ENCODE measurements around the gene CDCA8. TPM values are rescaled to one million over a fixed set of nuclear protein-coding genes. Genes with fewer than 3 reads are reported as not detected.

CDCA8 gene
- polyA plus RNA-seq, 1 experiment: 9.6 TPM

DNA sequence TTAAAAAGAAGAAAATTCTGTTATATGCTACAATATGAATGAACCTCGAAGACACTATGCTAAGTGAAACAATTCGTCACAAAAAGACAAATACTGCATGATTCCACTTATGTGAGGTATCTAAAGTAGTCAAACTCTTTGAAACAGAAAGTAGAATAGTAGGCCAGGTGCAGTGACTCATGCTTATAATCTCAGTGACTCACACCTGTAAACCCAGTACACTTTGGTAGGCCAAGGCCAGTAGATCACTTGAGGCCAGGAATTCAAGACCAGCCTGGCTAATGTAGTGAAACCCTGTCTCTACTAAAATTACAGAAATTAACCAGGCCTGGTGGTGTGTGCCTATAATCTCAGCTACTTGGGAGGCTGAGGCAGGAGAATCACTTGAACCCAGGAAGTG is 46.9 kb downstream of the CDCA8 start:
- no peaks in the 10 kb centered on the region for H3K9me3 ChIP-seq (ENCODE audit: control insufficient read depth, insufficient read depth, low read length)
- no peak overlapping the region for H3K27ac ChIP-seq (ENCODE audit: low read depth, low read length)
- TF ChIP-seq, protein P1, sequence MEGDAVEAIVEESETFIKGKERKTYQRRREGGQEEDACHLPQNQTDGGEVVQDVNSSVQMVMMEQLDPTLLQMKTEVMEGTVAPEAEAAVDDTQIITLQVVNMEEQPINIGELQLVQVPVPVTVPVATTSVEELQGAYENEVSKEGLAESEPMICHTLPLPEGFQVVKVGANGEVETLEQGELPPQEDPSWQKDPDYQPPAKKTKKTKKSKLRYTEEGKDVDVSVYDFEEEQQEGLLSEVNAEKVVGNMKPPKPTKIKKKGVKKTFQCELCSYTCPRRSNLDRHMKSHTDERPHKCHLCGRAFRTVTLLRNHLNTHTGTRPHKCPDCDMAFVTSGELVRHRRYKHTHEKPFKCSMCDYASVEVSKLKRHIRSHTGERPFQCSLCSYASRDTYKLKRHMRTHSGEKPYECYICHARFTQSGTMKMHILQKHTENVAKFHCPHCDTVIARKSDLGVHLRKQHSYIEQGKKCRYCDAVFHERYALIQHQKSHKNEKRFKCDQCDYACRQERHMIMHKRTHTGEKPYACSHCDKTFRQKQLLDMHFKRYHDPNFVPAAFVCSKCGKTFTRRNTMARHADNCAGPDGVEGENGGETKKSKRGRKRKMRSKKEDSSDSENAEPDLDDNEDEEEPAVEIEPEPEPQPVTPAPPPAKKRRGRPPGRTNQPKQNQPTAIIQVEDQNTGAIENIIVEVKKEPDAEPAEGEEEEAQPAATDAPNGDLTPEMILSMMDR (IDR thresholded peaks at IDR 0.05; ENCODE audit: low read depth, low read length): no peak
- ChIA-PET POLR2A (no interaction called here), CTCF (interaction anchor here (0.7 kb wide), 1 partner anchor 285 kb away, joined by 3 read pairs; no protein-coding TSS in a partner anchor)
- H3K27me3 ChIP-seq (ENCODE audit: control insufficient read depth, insufficient read depth, low read length): peaks cover 8% of the 10 kb centered on the region
- H3K4me3 ChIP-seq (ENCODE audit: low read depth, low read length): no peak overlapping the region
- DNase-seq (ENCODE audit: low read depth, low spot score): no peak

DNA sequence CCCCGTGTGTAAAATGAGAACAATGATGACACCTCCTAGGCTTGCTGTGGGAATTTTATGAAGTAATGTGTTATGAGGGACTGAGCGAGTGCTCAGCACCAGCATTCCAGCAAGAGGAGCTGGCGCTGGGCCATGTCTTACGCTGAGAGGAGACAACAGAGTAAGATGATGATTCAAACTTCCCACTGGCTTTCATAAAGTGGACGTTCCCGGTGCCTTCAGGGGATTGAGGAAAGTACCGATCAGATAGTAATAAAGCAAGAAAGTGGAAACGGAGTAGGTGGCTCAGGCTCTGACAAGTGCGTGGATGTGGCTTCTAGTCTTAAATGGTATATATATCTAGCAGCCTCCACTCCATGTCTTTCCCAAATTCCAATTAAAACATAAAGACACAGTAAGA is 48.8 kb downstream of the CDCA8 start:
- CTCF ChIA-PET: no interaction called here

DNA sequence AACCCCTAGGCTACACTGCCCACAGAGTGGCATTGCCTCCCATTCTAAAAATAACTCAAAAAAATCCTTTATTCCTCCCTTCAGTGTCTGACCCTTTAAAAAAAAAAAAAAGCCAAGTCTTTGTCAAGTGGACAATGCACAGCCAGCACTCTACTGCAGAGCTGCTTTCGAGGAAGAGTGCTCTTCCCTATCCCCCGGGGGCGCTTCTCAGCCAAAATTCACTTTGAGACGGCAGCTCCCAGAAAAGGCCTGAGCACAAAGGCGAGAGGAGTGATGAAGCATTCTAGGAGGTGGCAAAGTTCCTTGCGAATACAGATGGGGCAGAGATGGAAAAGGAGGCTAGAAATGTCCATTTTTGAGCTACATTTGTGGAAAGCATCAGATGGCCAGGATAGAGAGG is 49.3 kb downstream of the CDCA8 start:
- Histone ChIP-seq H3K9me3 (ENCODE audit: control insufficient read depth, insufficient read depth, low read length) (no peaks in the 10 kb centered on the region), H3K27me3 (ENCODE audit: control insufficient read depth, insufficient read depth, low read length) (peaks cover 5% of the 10 kb centered on the region), H3K4me3 (ENCODE audit: low read depth, low read length) (no peak overlapping the region), H3K27ac (ENCODE audit: low read depth, low read length) (no peak overlapping the region)
- TF ChIP-seq, protein P1 (IDR thresholded peaks at IDR 0.05; ENCODE audit: low read depth, low read length): no peak
- no peak for DNase-seq (ENCODE audit: low read depth, low spot score)
- ChIA-PET POLR2A (no interaction called here), CTCF (no interaction called here)

More for the DNA sequence above, 48.8 kb downstream of the CDCA8 start:
- Histone ChIP-seq H3K4me3 (ENCODE audit: low read depth, low read length) (no peak overlapping the region), H3K27ac (ENCODE audit: low read depth, low read length) (no peak overlapping the region), H3K27me3 (ENCODE audit: control insufficient read depth, insufficient read depth, low read length) (peaks cover 5% of the 10 kb centered on the region), H3K9me3 (ENCODE audit: control insufficient read depth, insufficient read depth, low read length) (no peaks in the 10 kb centered on the region)
- POLR2A ChIA-PET: no interaction called here
- DNase-seq (ENCODE audit: low read depth, low spot score): no peak
- TF ChIP-seq, protein P1 (IDR thresholded peaks at IDR 0.05; ENCODE audit: low read depth, low read length): no peak

DNA sequence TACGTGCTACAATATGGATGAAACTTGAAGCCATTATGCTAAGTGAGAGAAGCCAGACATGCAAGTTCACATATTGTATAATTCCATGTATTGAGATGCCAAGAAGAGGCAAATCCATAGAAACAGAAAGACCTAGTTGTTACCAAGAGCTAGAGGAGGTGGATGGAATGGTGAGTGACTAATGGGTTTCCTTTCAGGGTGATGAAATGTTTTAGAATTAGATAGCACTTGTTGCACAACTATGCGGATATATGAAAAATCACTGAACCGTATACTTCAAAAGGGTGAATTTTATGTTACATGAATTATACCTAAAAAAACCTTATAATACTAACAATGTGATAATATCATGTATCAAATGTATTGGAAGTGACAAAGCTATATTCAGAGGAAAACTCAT is 54.5 kb downstream of the CDCA8 start:
- CTCF ChIA-PET: no interaction called here
- DNase-seq (ENCODE audit: low read depth, low spot score): no peak
- no peak overlapping the region for H3K4me3 ChIP-seq (ENCODE audit: low read depth, low read length)
- H3K27me3 ChIP-seq (ENCODE audit: control insufficient read depth, insufficient read depth, low read length): peaks cover 5% of the 10 kb centered on the region
- H3K9me3 ChIP-seq (ENCODE audit: control insufficient read depth, insufficient read depth, low read length): peaks cover 6% of the 10 kb centered on the region; the same call in 1 of the 2 replicates
- TF ChIP-seq, protein P1 (IDR thresholded peaks at IDR 0.05; ENCODE audit: low read depth, low read length): no peak
- no peak overlapping the region for H3K27ac ChIP-seq (ENCODE audit: low read depth, low read length)
- POLR2A ChIA-PET: no interaction called here

DNA sequence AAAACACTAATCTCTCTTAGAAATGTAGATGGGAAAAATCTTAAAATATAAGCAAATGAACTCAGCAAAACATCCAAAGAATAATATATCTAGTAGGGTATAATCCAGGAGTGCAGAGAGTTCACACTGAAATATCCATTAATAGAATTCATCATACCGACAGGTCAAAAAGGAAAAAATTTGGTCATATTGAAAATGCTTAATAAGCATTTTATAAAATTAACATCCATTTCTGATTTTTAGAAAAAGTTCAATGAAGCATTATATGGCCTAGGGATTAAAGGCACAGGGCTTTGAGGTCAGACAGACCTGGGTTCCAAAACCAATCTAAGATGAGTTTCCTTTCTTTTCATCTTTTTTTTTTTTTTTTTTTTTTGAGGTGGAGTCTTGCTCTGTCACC is 56.2 kb downstream of the CDCA8 start:
- TF ChIP-seq, protein P1 (IDR thresholded peaks at IDR 0.05; ENCODE audit: low read depth, low read length): no peak
- ChIA-PET CTCF (no interaction called here), POLR2A (no interaction called here)
- no peak overlapping the region for H3K27ac ChIP-seq (ENCODE audit: low read depth, low read length)
- DNase-seq (ENCODE audit: low read depth, low spot score): no peak
- peaks cover 6% of the 10 kb centered on the region; the same call in 1 of the 2 replicates for H3K9me3 ChIP-seq (ENCODE audit: control insufficient read depth, insufficient read depth, low read length)
- peaks cover 13% of the 10 kb centered on the region for H3K27me3 ChIP-seq (ENCODE audit: control insufficient read depth, insufficient read depth, low read length)
- no peak overlapping the region for H3K4me3 ChIP-seq (ENCODE audit: low read depth, low read length)
